Measurements from ENCODE around the gene PHLPP1. TPM values are rescaled to one million over a fixed set of nuclear protein-coding genes. Genes with fewer than 3 reads are reported as not detected.

PHLPP1 gene
- total RNA-seq, 1 experiment from 2014 or later = 14.7 TPM

DNA sequence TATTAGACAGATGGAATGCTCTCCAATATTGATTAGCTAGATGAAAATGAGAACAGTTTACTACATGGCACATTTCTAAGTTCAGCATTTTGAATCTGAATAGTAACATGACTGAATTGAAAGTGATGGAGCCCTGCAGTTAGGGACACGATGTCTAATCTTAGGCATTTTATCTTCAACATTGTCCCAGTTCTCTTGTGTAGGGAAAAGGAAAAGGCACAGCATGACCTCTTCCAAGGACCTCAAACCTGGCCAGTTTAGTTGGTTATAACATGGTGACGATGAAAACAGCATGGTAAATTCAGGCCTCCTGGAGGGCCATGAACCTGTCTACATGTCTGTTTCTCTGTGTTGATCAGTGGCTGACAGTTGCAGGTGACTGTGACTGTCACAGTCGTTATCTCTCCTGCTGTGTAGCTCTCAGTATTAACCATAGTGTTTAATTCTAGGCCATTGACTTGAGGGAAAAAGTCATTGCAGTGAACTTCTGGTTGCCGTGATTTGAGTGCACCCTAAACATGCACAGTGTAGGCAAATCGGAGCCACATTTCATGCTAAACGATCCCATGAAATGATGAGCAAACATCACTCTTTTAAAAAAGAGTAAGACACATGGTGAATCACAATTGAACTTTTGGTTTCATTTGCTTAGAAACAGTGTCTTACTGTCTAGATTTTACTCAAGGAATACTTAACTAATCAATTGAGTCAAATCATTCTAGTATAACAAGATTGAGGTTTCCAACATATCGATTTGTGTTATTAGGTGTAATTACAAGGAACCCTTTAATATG lies 129.7 kb downstream of the PHLPP1 start:
- Histone ChIP-seq H3K79me2 (ENCODE audit: insufficient read depth, low read length) (no peaks in the 10 kb centered on the region), H3K9me2 (ENCODE audit: insufficient read depth) (no peaks in the 10 kb centered on the region), H3K9ac (ENCODE audit: low read length) (no peak overlapping the region), H3K27me3 (ENCODE audit: insufficient read depth, low read length) (no peaks in the 10 kb centered on the region), H4K20me1 (ENCODE audit: insufficient read depth) (no peaks in the 10 kb centered on the region), H3K27ac (ENCODE audit: low read depth, low read length) (no peak overlapping the region), H3K36me3 (ENCODE audit: control insufficient read depth in 1 of 2, insufficient read depth in 2 of 2, low read length in 2 of 2) (no peaks in the 10 kb centered on the region), H3K4me3 (replicated peaks in 1 of 2; ENCODE audit: low read depth in 1 of 2, low read length in 2 of 2) (no peak overlapping the region), H3K9me3 (ENCODE audit: control insufficient read depth in 1 of 2, insufficient read depth in 1 of 2, low read depth in 1 of 2, low read length in 2 of 2) (no peaks in the 10 kb centered on the region), H3K4me1 (ENCODE audit: control insufficient read depth in 1 of 2, insufficient read depth in 2 of 2, low read length in 2 of 2) (no peaks in the 10 kb centered on the region), H3K4me2 (ENCODE audit: low read length) (no peak overlapping the region), H2AFZ (ENCODE audit: low read depth, low read length, poor library complexity, severe bottlenecking) (no peak overlapping the region)
- BruUV-seq (replicated peaks) = no TSS peak
- CTCF ChIA-PET = no interaction called here
- TF ChIP-seq POLR2AphosphoS5 (IDR thresholded peaks at IDR 0.05; ENCODE audit: low read depth, low read length) = no peak
- TF ChIP-seq ZNF274 (IDR thresholded peaks at IDR 0.05; ENCODE audit: low read depth, low read length) = no peak
- no peak for TF ChIP-seq SP1 (IDR thresholded peaks at IDR 0.05; ENCODE audit: low read depth)
- TF ChIP-seq TCF7L2 (IDR thresholded peaks at IDR 0.05; ENCODE audit: borderline replicate concordance, extremely low read depth, insufficient read depth, insufficient read length) = no peak
- TF ChIP-seq FOSL1 (IDR thresholded peaks at IDR 0.05; ENCODE audit: low read depth) = no peak
- no peak for TF ChIP-seq ZFX (IDR thresholded peaks at IDR 0.05)
- no peak for TF ChIP-seq RAD21 (IDR thresholded peaks at IDR 0.05; ENCODE audit: low read depth)
- TF ChIP-seq YY1 (IDR thresholded peaks at IDR 0.05; ENCODE audit: extremely low read depth, insufficient replicate concordance, low read depth, low read length) = no peak
- no peak for TF ChIP-seq ELF1 (IDR thresholded peaks at IDR 0.05; ENCODE audit: borderline replicate concordance, low read depth)
- TF ChIP-seq EGR1 (IDR thresholded peaks at IDR 0.05; ENCODE audit: low read depth) = no peak
- TF ChIP-seq, protein P1, sequence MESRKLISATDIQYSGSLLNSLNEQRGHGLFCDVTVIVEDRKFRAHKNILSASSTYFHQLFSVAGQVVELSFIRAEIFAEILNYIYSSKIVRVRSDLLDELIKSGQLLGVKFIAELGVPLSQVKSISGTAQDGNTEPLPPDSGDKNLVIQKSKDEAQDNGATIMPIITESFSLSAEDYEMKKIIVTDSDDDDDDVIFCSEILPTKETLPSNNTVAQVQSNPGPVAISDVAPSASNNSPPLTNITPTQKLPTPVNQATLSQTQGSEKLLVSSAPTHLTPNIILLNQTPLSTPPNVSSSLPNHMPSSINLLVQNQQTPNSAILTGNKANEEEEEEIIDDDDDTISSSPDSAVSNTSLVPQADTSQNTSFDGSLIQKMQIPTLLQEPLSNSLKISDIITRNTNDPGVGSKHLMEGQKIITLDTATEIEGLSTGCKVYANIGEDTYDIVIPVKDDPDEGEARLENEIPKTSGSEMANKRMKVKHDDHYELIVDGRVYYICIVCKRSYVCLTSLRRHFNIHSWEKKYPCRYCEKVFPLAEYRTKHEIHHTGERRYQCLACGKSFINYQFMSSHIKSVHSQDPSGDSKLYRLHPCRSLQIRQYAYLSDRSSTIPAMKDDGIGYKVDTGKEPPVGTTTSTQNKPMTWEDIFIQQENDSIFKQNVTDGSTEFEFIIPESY (IDR thresholded peaks at IDR 0.05; ENCODE audit: extremely low read depth, insufficient replicate concordance, low read length) = no peak
- TF ChIP-seq SIN3A (IDR thresholded peaks at IDR 0.05; ENCODE audit: low read depth) = no peak
- TF ChIP-seq CBX3 (IDR thresholded peaks at IDR 0.05; ENCODE audit: low read depth) = no peak
- TF ChIP-seq EZH2 (IDR thresholded peaks at IDR 0.05) = no peak
- TF ChIP-seq, protein P2, sequence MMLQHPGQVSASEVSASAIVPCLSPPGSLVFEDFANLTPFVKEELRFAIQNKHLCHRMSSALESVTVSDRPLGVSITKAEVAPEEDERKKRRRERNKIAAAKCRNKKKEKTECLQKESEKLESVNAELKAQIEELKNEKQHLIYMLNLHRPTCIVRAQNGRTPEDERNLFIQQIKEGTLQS (IDR thresholded peaks at IDR 0.05) = no peak
- POLR2A ChIA-PET = no interaction called here
- no peak for DNase-seq (ENCODE audit: low read depth, low spot score)
- RAD21 ChIA-PET (ENCODE audit: low non-redundant PET in 1 of 2, low total read pairs in 2 of 2, uncharacterized antibody in 2 of 2, unreplicated experiment in 2 of 2) = no interaction called here
- no peak for ATAC-seq
- intact Hi-C loops (cut with micrococcal nuclease) = no loop called here

Measured in HCT116 (cell line).